ENCODE measurements around the gene ZCCHC3.
"Not testable (repeated sequence)": the region's sequence is repeated elsewhere in the genome, so short reads cannot be mapped to it uniquely, and the experiment has no call there.

Gene ZCCHC3

DNA sequence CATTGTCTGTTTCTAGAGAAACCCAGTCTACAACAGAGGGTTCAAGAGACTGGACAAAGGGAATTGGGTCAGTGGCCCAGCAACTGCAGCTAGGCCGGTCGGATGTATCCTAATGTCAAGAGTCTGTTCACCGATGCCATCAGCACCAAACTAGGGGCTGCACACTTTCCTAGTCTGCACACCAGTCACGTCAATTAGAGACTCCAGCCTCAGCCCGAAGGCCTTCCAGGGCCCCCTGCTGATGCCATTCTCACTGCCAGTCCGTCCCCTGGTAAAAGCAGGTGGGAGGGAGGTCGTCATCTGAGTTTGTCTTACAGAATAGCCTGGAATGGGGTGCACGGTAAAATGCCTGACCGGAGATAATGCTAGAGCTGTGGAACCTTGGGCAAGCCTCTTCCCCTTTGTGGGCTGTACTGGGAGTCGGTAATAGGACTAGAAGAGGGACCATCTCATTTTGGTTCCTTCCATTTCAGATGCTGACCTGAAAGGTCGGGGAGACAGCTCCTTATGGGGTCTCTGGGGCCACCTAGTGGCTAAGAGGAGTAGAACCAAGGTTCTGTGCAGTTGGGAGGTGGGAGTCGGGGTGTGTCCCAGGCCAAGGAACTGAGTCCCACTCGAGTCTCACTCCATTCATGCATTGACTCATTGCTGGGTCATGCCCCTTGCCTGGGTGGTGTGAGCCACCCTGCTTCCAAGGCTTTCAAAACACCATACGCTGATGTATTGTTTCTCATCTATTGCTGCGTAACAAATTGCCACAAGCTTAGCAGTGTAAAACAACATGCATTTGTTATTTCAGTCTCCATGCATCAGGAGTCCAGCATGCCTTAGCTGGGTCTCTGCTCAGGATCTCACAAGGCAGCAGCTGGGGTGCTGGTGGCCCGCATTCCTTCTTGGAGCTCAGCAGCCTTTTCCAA is 33.1 kb downstream of the ZCCHC3 start:
- TF ChIP-seq, protein P1, sequence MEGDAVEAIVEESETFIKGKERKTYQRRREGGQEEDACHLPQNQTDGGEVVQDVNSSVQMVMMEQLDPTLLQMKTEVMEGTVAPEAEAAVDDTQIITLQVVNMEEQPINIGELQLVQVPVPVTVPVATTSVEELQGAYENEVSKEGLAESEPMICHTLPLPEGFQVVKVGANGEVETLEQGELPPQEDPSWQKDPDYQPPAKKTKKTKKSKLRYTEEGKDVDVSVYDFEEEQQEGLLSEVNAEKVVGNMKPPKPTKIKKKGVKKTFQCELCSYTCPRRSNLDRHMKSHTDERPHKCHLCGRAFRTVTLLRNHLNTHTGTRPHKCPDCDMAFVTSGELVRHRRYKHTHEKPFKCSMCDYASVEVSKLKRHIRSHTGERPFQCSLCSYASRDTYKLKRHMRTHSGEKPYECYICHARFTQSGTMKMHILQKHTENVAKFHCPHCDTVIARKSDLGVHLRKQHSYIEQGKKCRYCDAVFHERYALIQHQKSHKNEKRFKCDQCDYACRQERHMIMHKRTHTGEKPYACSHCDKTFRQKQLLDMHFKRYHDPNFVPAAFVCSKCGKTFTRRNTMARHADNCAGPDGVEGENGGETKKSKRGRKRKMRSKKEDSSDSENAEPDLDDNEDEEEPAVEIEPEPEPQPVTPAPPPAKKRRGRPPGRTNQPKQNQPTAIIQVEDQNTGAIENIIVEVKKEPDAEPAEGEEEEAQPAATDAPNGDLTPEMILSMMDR (IDR thresholded peaks at IDR 0.05; ENCODE audit: control extremely low read depth, extremely low read depth, low read depth, missing control alignments), result peak; percentile 85
- ChIA-PET POLR2A (no interaction called here), CTCF (interaction anchor here (0.6 to 6.3 kb wide), 43 partner anchors 10 to 336 kb away, joined by 3 to 83 read pairs (median 4); partner anchors contain the start of genes CSNK2A1, DEFB129, NRSN2 and ZCCHC3)
- peak; percentile 80 for DNase-seq (ENCODE audit: extremely low spot score)

DNA sequence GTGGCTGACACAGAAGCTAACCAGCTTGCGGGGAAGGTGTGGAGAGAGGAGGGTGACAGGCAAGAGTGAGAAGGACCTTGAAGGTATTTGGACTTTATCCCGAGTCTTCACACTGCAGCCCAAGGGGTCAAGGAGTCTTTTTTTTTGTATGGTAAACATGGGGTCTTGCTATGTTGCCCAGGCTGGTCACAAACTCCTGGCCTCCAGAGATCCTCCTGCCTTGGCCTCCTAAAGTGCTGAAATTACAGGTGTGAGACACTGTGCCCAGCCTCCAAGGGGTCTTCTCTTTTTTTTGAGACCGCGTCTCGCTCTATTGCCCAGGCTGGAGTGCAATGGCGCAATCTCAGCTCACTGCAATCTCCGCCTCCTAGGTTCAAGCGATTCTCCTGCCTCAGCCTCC is 37.2 kb downstream of the ZCCHC3 start:
- ChIA-PET CTCF (interaction anchor here (1.3 to 6.3 kb wide), 2 partner anchors 11 to 20 kb away, joined by 5 to 83 read pairs; partner anchors contain the start of gene NRSN2), POLR2A (no interaction called here)
- no peak for DNase-seq (ENCODE audit: extremely low spot score)
- TF ChIP-seq, protein P1 (IDR thresholded peaks at IDR 0.05; ENCODE audit: control extremely low read depth, extremely low read depth, low read depth, missing control alignments), result no peak

DNA sequence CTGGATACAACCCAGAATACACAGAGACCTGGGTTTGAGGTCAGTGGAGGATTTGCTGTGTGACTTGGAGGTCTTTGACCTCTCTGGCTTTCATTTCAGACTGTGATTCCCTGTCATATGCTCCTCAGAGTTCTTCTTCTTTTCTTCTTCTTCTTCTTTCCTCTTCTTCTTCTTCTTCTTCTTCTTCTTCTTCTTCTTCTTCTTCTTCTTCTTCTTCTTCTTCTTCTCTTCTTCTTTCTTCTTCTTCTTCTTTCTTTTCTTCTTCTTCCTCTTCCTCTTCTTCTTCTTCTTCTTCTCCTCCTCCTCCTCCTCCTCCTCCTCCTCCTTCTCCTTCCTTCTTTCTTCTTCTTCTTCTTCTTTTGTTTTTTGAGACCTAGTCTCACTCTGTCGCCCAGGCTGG is 38.7 kb downstream of the ZCCHC3 start:
- CTCF ChIA-PET, POLR2A ChIA-PET: not testable (repeated sequence)

DNA sequence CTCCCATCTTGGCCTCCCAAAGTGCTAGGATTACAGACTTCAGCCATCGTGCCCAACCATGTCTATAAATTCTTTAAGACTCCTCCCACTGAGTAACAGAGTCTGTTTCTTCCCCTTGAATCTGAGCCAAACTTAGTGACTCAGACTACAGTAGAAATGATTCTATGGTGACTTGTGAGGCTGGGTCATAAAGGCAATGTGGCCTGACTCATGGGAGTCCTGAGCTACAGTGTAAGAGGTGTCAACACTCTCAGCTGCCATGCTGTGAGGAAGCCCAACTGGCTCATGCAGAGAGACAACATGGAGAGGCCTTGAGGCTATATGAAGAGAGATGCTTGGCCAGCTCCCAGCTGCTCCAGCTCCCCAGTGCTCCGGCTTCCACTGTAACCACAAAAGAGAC is 44.3 kb downstream of the ZCCHC3 start:
- ChIA-PET CTCF (interaction anchor here (0.7 to 5.6 kb wide), 4 partner anchors 8 to 134 kb away, joined by 3 to 44 read pairs (median 7); no protein-coding TSS in a partner anchor), POLR2A (no interaction called here)
- DNase-seq (ENCODE audit: extremely low spot score), result no peak
- TF ChIP-seq, protein P1 (IDR thresholded peaks at IDR 0.05; ENCODE audit: control extremely low read depth, extremely low read depth, low read depth, missing control alignments), result no peak

More for the DNA sequence above, 38.7 kb downstream of the ZCCHC3 start:
- DNase-seq (ENCODE audit: extremely low spot score), result not testable (repeated sequence)

DNA sequence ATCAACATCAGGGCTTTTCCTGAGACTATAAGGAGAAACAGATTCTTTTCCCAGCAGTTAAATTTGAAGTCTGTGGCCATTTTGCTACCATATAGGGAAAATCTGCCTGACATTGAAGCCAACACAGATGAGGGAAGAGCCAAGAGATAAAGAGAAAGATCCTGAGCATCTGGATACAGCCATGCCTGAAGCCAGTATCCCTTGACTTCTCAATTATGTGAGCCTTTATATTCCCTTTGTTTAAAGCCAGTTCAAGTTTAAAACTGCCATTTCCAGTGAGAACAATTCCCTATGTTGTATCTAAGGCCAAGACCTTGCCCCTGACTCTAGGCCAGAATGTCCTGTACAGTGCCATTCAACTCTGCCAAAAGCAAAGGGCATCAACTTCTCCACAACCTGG is 45.7 kb downstream of the ZCCHC3 start:
- DNase-seq (ENCODE audit: extremely low spot score), result no peak
- ChIA-PET CTCF (interaction anchor here (1.9 to 5.6 kb wide), 3 partner anchors 10 to 13 kb away, joined by 7 to 44 read pairs (median 7); no protein-coding TSS in a partner anchor), POLR2A (no interaction called here)
- TF ChIP-seq, protein P1 (IDR thresholded peaks at IDR 0.05; ENCODE audit: control extremely low read depth, extremely low read depth, low read depth, missing control alignments), result no peak

DNA sequence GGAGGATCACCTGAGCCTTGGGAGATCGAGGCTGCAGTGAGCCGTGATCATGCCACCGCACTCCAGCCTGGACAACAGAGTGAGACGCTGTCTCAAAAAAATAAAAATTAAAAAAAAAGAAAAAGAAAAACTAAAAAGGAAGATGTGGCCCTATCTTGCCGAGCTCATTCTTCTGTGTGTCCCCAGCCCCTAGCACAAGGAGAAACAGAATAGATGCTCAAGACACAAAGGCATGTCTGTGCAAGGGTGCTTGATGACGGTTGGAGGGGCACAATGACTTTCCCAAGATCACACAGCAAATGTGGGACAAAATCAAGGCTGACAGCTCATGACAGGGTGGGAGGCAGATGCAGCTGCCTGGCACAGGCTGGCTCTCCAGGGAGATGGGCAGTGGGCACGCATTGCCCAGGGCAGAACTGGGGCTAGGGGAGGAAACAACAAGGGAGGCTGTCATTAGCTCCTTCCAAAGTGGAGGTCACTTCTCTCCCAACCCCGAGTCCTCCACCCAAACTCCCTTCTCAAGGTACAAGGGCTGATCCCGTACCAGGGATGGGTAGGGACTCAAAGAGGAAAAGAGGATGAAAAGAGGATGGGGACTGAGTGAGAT is 48.8 kb downstream of the ZCCHC3 start:
- TF ChIP-seq, protein P1 (IDR thresholded peaks at IDR 0.05; ENCODE audit: control extremely low read depth, extremely low read depth, low read depth, missing control alignments), result no peak
- ChIA-PET CTCF (interaction anchor here (1.4 to 4.6 kb wide), 3 partner anchors 8 to 130 kb away, joined by 3 to 83 read pairs (median 28); no protein-coding TSS in a partner anchor), POLR2A (no interaction called here)
- DNase-seq (ENCODE audit: extremely low spot score), result no peak
